ENCODE results near the gene FAM234A.
"Not testable (repeated sequence)": the region's sequence is repeated elsewhere in the genome, so short reads cannot be mapped to it uniquely, and the experiment has no call there.

Gene FAM234A, protein sequence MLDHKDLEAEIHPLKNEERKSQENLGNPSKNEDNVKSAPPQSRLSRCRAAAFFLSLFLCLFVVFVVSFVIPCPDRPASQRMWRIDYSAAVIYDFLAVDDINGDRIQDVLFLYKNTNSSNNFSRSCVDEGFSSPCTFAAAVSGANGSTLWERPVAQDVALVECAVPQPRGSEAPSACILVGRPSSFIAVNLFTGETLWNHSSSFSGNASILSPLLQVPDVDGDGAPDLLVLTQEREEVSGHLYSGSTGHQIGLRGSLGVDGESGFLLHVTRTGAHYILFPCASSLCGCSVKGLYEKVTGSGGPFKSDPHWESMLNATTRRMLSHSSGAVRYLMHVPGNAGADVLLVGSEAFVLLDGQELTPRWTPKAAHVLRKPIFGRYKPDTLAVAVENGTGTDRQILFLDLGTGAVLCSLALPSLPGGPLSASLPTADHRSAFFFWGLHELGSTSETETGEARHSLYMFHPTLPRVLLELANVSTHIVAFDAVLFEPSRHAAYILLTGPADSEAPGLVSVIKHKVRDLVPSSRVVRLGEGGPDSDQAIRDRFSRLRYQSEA

DNA sequence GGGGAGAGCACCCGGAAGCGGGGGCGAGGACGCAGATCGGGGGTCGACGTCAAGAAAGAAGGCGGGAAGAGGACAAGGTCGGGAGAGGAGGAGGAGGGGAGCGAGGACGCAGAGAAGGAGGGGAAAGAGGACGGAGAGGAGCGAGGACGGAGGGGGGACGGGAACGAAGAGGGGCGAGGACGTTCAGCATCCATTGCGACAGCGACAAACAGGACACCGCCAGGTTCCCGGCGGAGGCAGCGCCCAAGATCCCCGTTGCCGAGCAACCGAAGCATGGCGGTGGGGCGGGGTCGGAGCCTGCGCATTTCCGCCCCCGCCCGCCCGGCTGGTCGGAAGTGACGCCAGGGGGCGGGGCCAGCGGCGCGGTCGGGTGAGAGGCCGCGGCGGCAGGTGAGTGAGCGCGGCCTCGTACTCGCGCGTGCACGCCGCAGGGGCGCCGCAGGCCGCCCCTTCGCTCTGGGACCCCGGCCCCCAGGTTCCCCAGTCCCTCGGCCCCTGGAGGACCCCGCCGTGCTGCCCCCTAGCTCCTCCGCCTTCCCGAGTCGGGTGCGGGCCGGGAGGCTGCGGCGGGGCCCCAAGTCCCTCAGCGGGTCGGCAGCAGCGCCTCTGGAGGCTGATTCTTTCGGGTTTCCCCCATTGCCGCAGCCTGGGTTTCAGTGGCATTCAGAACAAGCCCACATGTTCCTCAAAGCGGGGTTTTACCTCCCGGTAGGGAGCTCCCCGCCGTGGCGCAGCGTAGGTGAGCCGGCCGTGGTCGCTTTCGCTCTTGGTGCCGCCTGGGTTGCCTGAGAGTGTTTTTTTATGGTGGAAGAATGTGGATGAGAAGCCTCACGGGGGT is at the start of gene FAM234A:
Gene FAM234A, plus strand, starts transcription at position 354 of the 838 bp plus-strand sequence. CDS start 19,593 bp downstream, outside the sequence.
- DNase-seq: peak; percentile 97

DNA sequence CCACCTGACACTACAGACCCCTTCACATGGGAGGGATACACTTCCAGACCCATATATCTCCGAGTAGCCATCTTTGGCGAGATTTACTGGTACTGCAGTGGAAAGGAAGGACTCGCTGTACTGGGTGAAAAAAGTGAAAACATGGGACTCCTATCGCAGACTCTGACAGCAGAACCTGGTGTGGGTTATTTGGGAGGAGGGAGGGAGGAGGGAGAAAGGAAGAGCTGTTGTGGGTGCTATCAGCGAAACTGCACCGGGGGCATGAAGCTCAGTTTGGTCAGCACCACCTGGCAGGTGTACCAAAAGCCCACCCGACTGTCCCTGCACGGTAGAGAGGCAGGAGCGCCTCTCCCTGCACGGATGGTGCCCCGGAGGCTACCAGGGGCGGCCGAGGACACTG is 49.4 kb upstream of the FAM234A start:
- DNase-seq: no peak

DNA sequence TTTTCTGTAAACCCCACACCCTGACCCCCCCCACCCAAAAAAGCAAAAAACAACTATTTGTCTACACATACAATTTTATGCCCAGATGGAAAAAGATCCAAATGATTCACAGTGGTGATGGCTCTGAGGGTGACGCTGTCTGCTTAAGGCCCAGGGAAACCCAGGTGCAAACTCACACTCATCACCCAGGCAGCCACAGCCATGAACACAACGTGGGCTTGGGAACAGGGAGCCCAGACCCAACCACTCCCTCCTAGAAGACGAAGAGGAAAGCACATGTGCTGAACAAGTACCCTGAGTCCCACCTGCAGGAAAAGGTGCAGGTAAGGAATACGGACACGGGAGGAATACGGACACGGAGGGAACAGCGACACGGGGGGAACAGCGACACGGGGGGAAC is 48.9 kb upstream of the FAM234A start:
- no peak for DNase-seq

DNA sequence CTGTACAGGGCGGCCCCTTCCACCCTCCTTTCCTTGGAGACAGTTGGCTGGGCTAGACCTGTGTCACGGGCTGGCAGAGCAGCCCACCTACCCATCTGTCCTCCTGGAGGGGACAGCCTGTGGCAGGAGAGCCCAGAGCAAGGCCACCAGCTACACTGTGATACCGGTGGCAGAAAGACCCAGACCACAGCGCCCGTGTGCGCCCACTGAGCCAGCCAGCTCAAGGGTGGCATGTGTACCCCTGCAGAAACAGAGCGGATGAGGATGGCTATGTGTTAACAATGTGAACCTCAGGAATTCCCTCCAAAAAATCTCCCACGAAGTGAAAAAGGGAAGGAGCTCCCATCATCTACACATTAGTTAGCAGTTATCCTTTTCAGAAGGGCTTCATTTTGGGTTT is 47.3 kb upstream of the FAM234A start:
- DNase-seq: no peak

DNA sequence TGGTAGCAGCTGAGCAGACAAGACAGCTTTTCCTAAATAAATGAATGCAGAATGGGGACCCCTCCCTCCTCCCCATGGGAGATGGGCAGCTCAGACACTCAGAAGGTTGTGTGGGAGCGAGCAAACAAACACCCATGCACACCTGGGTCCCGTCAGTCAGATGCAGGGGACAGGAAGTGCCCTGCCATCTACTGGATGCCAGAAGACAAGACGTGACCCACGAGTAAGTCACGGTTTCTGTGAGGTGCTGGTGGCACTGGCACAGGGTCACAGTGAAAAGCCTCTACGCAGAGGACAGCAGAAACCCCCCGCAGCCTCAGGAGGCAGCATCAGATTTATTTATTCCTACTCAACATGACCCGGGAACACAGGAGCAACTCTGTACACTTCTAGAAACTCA is 45.9 kb upstream of the FAM234A start:
- DNase-seq: no peak

DNA sequence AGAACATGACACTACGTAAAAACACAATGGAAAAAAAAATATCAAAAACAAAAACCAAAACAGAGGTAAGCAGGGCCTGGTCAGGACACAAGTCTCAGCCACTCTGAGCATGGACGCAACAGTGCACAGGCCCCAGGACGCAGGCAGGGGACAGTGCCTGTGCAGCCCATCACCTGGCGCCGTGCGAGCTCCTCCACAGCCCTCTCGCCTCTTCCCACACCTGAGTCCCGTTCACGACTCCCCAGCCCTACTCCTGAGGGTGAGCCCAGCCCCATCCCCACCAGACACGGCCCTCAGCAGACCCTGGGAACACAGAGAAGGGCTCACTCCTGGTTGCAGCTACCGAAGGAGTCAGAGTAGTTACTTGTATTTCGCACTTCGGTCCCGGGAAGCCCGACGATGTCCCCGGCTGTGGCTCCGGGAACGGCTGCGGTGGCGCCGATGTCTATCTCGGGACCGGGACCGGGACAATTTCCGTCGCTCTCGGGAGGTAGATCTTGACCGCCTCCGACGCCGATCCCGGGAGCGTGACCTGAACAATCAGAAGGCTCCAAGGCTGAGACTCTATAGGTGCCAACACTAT is 44.9 kb upstream of the FAM234A start:
- DNase-seq: no peak

DNA sequence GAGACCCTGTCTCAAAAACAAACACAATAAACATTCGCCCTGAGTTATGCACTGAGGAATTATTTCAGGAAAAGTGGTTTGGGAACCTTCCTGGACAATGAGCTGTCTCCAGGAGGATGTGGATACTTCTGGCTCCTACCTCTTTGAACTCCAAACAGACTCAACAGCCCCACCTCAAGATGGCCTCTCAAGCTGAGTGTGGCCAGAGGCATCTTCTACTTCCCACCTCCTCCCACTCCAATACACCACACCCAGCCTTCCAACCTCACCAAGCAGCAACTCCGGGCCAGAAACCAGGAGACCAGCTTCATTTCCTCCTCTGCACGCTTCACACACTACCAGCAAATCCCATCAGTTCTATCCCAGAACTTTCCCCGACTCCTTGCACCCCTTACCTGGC is 42.8 kb upstream of the FAM234A start:
- no peak for DNase-seq

DNA sequence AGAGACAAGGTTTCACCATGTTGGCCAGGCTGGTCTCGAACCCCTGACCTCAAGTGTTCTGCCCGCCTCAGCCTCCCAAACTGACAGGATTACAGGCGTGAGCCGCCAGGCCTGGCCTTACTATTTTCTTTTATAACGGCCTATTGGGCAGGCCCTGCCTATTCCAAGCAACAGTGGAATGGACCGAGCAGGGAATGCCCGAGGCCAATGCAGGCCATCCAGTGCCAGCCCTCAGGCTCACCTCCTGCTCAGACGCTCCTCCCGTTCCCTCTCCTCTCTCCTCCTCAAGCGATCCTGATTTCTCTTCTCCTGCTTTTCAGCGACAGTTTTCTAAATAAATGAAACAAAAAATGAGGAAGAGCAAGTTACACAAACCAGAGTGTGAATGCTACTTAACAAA is 41.9 kb upstream of the FAM234A start:
- DNase-seq: no peak

DNA sequence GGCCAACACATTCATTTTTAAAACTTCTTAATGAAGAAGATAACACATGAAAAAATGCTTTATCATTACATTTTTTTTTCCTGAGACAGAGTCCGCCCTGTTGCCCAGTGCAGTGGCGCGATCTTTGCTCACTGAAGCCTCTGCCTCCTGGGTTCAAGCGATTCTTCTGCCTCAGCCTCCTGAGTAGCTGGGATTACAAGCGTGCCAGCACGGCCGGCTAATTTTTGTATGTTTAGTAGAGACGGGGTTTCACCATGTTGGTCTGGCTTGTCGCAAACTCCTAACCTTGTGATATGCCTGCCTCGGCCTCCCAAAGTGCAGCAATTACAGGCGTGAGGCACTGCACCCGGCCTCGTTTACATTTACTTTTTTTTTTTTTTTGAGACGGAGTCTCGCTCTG is 41.2 kb upstream of the FAM234A start:
- no peak for DNase-seq

DNA sequence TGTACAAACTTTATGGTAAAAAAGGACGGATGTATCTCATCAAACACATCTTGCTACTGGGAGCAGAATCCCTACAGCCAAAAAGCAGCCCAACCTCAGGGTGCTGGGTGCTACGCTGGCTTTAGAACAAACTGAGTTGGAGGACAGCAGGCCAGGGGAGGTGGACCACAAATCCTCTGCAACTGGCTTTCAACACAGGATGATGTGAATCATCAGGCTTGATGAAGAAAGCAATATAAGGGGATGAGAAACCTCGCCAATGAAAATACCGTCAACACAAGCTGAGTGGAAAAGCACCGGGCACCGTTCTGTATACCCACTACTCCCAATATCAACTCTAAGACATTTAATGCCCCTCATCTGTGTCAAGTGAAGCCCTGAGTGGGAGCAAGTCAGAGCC is 40.1 kb upstream of the FAM234A start:
- DNase-seq: no peak

DNA sequence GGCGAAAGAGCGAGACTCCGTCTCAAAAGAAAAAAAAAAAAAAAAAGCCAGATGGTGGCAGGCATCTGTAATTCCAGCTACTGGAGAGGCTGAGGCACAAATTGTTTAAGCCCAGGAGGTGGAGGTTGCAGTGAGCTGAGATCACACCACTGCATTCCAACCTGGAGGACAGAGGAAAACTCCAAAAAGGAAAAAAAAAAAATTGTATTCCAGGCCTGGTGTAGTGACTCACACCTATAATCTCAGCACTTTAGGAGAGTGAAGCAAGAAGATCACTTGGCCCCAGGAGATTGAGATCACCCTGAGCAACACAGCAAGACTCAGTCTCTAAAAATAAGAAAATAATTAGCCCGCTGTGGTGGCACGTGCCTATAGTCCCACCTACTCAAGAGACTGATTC is 34.2 kb upstream of the FAM234A start:
- no peak for DNase-seq

DNA sequence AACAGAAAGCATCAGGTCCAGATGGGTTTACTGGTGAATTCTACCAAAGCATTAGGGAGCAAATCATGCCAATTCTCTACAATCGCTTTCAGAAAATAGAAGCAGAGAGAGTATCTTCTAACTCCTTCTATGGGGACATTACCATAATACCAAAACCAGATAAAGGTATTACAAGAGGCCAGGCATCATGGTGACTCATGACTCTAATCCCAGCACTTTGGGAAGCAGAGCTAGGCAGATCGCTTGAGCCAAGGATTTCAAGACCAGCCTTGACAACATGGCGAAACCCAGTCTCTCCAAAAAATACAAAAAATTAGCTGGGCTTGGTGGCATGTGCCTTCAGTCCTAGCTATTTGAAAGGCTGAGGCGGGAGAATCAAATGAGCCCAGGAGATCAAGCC is 31.4 kb upstream of the FAM234A start:
- DNase-seq: no peak

DNA sequence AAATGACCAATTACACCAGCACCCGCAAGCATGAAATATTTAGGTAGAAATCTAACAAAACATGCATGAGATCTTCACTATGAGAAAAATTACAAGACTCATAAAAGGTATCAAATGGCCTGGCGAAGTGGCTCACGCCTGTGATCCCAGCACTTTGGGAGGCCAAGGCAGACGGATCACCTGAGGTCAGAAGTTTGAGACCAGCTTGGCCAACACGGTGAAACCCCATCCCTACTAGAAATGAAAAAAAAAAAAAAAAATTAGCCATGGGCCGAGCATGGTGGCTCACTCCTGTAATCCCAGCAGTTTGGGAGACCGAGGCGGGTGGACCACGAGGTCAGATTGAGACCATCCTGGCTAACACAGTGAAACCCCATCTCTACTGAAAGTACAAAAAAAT is 30.6 kb upstream of the FAM234A start:
- not testable (repeated sequence) for DNase-seq

DNA sequence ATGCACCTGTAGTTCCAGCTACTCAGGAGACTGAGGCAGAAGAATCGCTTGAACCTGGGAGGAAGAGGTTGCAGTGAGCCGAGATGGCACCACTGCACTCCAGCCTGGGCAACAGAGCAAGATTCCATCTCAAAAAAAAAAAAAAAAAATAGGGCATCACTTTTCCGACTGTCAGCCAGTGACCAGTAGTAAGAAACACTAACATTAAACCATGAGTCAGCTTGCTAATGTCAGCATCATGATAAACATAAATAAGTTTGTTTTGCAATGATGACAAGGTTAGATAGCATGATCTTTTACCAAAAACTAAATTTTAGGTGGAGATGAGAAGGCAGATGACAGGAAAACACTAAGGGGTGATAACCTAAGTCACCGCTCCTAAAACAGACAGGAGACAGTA is 25.3 kb upstream of the FAM234A start:
- not testable (repeated sequence) for DNase-seq

DNA sequence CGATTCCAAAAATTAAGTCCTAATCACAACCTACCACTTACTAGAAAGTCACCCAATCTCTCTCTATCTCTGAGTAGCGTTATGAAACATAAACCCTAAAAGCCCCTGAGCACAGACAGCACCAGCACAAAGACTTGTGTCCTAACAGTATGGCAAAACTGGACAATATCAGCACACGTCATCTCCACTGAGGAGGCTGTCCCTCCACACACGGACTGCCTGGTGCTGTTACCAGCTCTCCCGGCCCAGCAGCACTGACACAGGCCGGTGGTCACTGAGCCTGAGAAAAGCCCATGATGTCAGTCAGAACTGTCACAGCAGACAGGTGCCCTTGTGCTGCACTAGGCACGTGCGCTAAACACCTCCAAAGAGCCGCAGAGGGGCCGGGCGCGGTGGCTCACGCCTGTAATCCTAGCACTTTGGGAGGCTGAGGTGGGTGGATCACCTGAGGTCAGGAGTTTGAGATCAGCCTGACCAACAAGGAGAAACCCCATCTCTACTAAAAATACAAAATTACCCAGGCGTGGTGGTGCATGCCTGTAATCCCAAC is 22.9 kb upstream of the FAM234A start:
- not testable (repeated sequence) for DNase-seq

DNA sequence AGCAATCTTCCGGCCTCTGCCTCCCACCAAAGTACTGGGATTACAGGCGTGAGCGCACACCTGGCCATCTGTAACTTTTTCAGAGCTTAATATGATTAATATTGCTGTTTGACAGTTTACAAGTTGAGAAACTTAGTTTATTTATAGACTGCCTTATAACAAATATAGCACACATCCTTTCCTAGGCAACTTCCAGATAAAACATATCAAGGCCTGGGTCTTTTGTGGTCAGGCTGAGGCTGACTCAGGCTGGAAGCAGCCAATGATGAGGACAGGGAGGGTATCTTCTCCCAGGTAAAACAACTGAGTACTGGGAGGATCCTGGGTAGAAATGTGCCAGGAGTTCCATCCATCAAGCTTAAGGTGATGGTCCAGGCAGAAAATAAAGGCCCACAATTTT is 21.6 kb upstream of the FAM234A start:
- DNase-seq: no peak

DNA sequence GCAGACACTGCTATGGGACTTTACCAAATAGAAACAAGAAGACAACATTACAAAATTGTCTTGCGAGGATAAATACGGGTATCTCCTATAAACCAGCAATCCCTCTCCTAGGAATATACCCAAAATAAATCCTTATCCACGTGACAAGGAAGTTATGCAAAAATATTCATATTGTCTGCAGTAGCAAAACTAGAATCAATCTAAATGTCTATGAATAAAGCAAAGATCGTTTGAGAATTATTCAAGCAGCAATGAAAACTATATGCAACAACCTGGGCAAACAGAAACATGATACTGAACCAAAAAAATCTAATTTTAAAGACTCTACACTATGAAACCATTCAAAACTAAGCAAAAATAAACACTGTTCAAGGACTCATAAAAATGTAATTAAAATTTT is 14.6 kb upstream of the FAM234A start:
- no peak for DNase-seq

DNA sequence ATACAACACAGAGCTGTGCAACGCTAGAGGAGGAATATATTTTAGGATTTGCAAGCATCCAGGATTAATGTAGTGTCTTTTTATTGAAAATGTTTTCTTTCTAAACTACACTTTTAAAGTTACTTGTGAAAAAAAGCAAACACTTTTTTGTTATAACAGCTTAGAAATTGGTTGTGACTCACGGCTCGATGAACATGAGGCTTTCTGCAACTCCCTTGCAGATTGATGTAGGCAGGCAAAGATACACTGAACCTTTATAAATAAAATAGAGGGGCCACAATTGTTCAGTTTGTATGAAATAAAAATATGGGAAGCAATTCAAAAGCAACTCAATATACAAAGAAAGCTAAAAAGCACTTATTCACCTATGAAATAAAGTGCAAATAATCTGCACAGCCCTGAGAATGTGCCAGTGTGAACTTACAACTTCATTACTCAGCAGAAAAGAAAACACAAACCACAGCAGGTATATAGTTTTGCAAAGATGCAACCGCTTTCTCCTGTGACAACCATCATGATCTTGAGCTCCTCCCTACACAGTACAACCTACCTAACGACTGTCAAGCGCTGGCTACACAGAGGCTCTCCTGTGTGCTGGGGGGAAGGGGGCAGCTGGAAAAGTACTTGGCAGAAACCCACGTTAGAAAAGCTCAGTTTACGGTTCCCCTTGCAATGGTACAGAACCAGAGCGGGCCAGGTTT is 6.3 kb upstream of the FAM234A start:
- DNase-seq: peak; percentile 18

DNA sequence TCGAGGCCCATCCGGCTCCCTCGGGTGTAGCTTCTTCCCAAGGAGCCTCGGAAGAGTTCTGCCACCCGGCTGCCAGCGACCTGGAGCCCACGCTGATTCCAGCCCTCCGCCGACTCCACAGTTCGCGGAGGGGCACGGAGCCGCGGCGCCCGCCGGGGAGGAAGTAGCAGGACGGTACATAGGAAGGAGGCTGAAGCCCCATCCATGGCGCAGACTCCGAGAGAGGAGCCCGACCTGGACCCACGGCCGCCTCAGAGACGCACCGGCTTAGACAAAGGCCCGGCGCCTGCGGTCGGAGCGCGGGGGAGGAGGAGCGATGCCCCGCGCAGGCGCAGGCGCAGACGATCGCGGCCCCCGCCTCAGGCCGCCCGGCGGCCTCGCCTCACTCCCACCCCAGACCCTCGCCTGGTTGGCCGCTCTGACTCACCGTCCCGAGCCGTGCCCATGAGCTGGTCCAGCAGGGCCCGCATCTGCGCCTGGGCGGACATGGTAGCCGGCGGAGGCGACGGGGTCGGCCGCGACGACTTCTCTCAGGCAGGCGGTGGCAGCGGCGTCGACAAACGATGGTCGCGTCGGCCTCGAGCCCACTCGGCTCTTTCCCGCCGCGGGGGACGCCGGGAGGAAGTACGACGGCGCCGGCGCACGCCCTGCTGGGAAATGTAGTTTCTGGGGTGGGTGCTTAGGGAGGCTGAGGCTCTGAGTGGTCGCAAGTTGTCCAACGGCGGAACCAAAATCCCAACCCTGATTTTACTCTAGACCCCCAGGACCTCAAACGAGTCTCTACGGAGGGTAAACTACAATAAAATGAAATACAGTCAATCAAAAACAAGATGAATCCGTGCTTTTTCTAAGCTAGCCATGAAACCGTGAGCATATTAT is 5.5 kb upstream of the FAM234A start, which contains the start of gene LUC7L:
Gene LUC7L, minus strand, starts transcription at position 598 of the 879 bp plus-strand sequence. Its CDS starts 110 bp downstream, at position 488.
- peak; percentile 92 for DNase-seq

DNA sequence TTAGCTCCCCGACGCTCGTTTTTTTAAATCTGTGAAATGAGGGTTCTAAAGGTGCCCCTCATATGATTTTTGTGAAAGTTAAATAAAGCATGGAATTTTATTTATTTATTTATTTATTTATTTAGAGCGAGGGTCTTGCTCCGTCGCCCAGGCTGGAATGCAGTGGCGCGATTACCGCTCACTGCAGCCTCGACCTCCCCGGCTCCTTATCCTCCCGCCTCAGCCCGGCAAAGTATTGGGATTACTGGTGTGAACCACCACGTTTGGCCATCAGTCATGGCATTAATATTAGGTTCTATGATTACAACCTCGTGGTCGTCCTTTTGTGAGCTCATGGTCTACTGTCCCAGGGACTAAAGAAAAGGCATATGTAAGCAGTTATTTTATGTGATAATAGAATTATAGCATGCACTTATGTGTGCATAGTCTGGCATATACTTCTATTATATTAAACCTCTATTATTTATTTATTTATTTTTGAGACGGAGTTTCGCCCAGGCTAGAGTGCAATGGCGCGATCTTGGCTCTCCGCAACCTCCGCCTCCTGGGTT is 4.8 kb upstream of the FAM234A start:
- DNase-seq: no peak

DNA sequence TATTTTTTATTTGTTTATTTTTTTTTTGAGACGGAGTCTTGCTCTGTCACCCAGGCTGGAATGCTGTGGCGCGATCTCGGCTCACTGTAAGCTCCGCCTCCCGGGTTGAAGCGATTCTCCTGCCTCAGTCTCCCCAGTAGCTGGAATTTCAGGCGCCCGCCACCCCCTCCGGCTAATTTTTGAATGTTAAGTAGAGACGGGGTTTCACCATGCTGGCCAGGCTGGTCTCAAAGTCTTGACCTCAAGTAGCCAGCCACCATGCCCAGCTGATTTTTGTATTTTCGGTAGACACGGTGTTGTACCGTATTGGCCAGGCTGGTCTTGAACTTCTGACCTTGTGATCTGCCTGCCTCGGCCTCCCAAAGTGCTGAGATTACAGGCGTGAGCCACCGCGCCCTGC is 4.3 kb upstream of the FAM234A start:
- not testable (repeated sequence) for DNase-seq

All from NCI-H345 (cell line).